ENCODE results near the gene HRH2.
"Not testable (repeated sequence)": the region's sequence is repeated elsewhere in the genome, so short reads cannot be mapped to it uniquely, and the experiment has no call there.

The HRH2 gene

DNA sequence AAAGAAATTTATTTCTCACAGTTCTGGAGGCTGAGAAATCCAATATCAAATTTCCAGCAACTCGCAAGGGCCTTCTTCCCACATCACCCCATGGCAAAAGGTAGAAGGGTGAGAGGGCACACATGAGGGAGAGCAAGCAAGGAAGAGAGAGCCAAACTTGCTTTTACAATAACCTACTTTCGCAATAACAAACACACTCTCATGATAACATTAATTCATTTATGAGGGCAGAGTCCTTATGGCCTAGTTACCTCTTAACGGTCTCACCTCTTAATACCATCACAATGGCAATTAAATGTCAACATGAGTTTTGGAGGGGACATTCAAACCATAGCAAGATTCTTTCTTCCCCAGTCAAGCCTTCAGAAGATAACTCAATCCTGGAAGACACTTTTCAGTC, 11.6 kb upstream of the HRH2 start:
- no peak for DNase-seq (ENCODE audit: low spot score)

DNA sequence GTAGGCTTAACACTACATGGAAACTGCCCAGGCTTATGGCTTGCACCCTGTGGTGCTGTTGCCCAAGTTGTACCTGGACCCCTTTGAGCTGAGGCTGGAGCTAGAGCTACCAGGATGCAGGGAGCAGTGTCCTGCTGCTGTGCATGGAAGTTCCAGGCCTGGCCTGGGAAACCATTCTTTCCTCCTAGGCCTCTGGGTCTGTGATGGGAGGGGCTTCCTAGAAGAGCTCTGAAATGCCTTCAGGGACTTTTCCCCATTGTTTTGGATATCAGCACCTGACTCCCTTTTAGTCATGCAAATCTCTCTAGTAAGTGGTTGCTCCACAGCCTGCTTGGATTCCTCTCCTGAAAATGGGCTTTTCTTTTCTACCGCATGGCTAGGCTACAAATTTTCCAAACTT, 7.9 kb upstream of the HRH2 start:
- no peak for DNase-seq (ENCODE audit: low spot score)

DNA sequence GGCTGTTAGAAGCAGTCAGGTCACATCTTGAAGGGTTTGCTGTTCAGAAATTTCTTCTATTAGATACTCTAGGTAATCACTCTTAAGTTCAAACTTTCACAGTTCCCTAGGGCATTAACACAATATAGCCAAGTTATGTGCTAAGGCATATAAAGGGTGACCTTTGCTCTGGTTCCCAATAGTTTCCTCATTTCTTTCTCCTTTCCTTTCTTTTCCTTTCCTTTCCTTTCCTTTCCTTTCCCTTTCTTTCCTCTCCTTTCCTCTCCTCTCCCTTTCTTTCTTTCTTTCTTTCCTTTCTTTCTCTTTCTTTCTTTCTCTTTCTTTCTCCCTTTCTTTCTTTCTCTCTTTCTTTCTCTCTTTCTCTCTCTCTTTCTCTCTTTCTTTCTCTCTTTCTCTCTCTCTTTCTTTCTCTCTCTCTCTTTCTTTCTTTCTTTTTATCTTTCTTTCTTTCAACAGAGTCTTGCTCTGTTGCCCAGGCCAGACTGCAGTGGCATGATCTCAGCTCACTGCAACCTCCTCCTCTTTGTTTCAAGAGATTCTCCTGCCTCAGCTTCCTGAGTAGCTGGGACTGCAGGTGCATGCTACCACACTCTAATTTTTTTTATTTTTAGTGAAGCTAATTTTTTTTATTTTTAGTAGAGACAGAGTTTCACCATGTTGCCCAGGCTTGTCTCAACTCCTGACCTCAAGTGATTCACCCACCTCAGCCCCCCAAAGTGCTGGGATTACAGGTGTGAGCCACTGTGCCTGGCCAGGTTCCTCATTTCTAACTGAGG, 7.3 kb upstream of the HRH2 start:
- DNase-seq (ENCODE audit: low spot score), result not testable (repeated sequence)

GRCh38 chr5:175652741-175653663, 4.9 kb upstream of the HRH2 start:
- DNase-seq (ENCODE audit: low spot score), result no peak

GRCh38 chr5:175653763-175654162, 4.1 kb upstream of the HRH2 start:
- DNase-seq (ENCODE audit: low spot score), result no peak

DNA sequence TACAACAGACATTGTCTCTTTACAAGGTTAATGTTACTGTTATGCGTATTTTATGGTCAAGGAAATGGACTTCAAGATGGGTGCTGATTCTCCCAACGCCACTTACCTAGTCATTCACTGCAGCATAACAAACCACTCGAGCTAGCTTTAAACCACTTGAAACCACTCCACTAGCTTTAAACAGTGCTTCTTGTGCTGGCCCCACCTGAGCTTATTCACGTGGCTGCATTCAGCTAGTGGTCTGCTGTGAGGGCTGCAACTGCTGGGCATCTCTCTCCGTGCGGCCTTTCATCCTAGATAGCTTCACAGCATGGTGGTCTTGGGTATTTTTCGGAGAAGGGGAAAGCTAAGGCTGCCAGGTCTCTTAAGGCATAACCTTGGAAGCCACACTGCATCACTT, 3.5 kb upstream of the HRH2 start:
- no peak for DNase-seq (ENCODE audit: low spot score)

- DNase-seq (ENCODE audit: low spot score), result no peak
These were observed 3.1 kb upstream of the HRH2 start for GRCh38 chr5:175654807-175655206.

- no peak for DNase-seq (ENCODE audit: low spot score)
These were observed 2.5 kb upstream of the HRH2 start for GRCh38 chr5:175655411-175655810.

GRCh38 chr5:175656966-175657365, 905 bp upstream of the HRH2 start:
- no peak for DNase-seq (ENCODE audit: low spot score)

- no peak for DNase-seq (ENCODE audit: low spot score)
These were observed 651 bp downstream of the HRH2 start for GRCh38 chr5:175658299-175659145.

DNA sequence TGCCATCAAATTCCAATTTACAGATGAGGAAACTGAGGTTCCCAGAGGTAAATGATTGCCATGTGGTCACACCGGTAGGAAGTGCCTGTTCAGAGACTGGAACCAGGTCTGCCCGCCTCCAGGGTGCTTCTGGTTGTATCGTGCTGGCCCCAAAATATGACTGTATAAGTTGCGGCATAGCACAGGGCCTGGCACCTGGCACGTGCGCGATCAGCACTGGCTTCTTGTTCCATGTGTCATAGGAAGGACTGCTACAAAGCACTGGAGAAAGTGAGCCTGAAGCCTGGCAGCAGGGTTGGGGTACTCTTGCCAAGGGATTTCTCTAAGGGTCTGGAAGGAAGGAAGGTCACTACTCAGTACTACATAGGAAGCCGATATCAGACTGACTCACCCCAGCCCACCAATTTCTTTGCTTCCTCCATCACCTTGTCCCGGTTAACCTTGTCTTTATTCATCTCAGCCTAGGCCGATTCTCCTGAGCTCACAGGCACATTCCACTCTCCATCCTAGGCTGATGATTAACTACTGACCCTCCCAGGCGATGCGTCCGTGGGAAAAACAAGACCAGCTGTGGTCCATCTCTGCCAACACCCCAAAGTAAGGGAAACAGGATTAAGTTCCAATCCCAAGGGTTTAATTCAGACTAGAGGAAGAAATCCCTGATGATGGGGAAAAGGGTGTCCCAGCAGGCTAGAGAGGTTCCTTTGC, 1.8 kb downstream of the HRH2 start:
- DNase-seq (ENCODE audit: low spot score), result no peak

GRCh38 chr5:175663186-175664184, 5.6 kb downstream of the HRH2 start:
- DNase-seq (ENCODE audit: low spot score), result no peak

GRCh38 chr5:175664723-175665122, 6.9 kb downstream of the HRH2 start:
- no peak for DNase-seq (ENCODE audit: low spot score)

GRCh38 chr5:175666216-175666615, 8.3 kb downstream of the HRH2 start:
- no peak for DNase-seq (ENCODE audit: low spot score)

DNA sequence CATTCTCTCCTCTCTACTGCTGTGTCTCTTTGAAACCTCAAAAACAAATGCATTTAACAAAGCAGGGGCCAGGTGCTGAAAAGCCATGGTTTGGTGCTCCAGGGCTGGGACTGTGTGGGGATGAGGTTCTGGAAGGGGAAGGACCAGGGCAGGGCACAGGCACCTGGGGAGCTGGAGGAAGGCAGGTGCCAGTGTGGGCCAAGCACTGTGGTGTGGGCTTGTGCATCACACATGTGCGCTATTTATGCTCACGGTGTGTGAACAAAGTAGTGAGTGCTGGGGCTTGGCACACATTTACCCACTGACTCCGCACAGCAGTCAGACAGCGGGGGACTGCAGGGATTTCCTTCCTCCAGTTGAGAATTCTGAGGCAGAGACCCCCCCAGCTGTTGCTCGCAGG, 10.1 kb downstream of the HRH2 start:
- no peak for DNase-seq (ENCODE audit: low spot score)

DNA sequence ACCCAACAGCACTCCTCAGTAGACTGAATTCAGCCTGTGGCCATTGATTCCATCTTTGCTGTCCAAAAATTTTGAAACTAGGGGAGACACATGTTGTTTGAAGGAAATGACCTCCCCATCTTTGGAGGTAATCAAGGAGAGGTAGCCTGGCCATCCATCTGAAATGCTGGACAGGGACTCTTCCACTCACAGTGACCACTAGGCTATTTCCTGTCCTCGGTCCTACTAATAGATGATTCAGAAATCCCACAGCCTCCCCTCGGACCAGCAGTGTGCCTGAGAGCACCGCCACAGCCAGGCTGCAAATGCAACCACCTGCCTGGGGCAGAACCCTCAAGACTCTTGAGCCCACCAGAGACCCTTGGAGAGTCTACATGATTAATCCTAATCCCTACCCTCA, 12.5 kb downstream of the HRH2 start:
- DNase-seq (ENCODE audit: low spot score), result no peak

GRCh38 chr5:175671013-175671412, 13.1 kb downstream of the HRH2 start:
- DNase-seq (ENCODE audit: low spot score), result no peak

- no peak for DNase-seq (ENCODE audit: low spot score)
These were observed 15.2 kb downstream of the HRH2 start for GRCh38 chr5:175672976-175673648.

GRCh38 chr5:175674731-175675346, 17.0 kb downstream of the HRH2 start:
- no peak for DNase-seq (ENCODE audit: low spot score)
